Measurements from ENCODE around the gene EFCAB7.
A peak's percentile ranks its signal among the peaks of the same experiment; 100 is the strongest.

The EFCAB7 gene

GRCh38 chr1:63537006-63537405 lies 13.7 kb downstream of the EFCAB7 start:
- no peak overlapping the region for H3K4me3 ChIP-seq (ENCODE audit: low read depth, low read length)
- DNase-seq: no peak
- H3K27ac ChIP-seq: no peak overlapping the region
- in situ Hi-C loops (cut with HindIII; ENCODE audit: low pct_ligation_motif_present, low sequenced_read_pairs): no loop called here
- H3K27me3 ChIP-seq (replicated peaks): no peaks in the 10 kb centered on the region
- H3K36me3 ChIP-seq (replicated peaks): no peaks in the 10 kb centered on the region
- no peak for TF ChIP-seq CTCF (IDR thresholded peaks at IDR 0.05; ENCODE audit: low read depth, low read length, missing control alignments)

- TF ChIP-seq CTCF (IDR thresholded peaks at IDR 0.05; ENCODE audit: low read depth, low read length, missing control alignments): peak; percentile 30
- Histone ChIP-seq H3K27me3 (replicated peaks) (no peaks in the 10 kb centered on the region), H3K36me3 (replicated peaks) (no peaks in the 10 kb centered on the region), H3K4me3 (ENCODE audit: low read depth, low read length) (no peak overlapping the region), H3K27ac (no peak overlapping the region)
- in situ Hi-C loops (cut with HindIII; ENCODE audit: low pct_ligation_motif_present, low sequenced_read_pairs): no loop called here
- no peak for DNase-seq
These were observed 14.6 kb downstream of the EFCAB7 start for GRCh38 chr1:63537940-63538339.

GRCh38 chr1:63545780-63546179 lies 22.5 kb downstream of the EFCAB7 start:
- no peak for DNase-seq
- TF ChIP-seq CTCF (IDR thresholded peaks at IDR 0.05; ENCODE audit: low read depth, low read length, missing control alignments): no peak
- Histone ChIP-seq H3K4me3 (ENCODE audit: low read depth, low read length) (no peak overlapping the region), H3K27ac (no peak overlapping the region), H3K27me3 (replicated peaks) (no peaks in the 10 kb centered on the region), H3K36me3 (replicated peaks) (no peaks in the 10 kb centered on the region)
- in situ Hi-C loops (cut with HindIII; ENCODE audit: low pct_ligation_motif_present, low sequenced_read_pairs): no loop called here

- Histone ChIP-seq H3K36me3 (replicated peaks) (no peaks in the 10 kb centered on the region), H3K4me3 (ENCODE audit: low read depth, low read length) (no peak overlapping the region), H3K27me3 (replicated peaks) (no peaks in the 10 kb centered on the region), H3K27ac (no peak overlapping the region)
- no peak for DNase-seq
- no peak for TF ChIP-seq CTCF (IDR thresholded peaks at IDR 0.05; ENCODE audit: low read depth, low read length, missing control alignments)
- in situ Hi-C loops (cut with HindIII; ENCODE audit: low pct_ligation_motif_present, low sequenced_read_pairs): no loop called here
These were observed 24.4 kb downstream of the EFCAB7 start for GRCh38 chr1:63547621-63548294.

- H3K4me3 ChIP-seq (ENCODE audit: low read depth, low read length): no peak overlapping the region
- no peaks in the 10 kb centered on the region for H3K36me3 ChIP-seq (replicated peaks)
- H3K27ac ChIP-seq: no peak overlapping the region
- TF ChIP-seq CTCF (IDR thresholded peaks at IDR 0.05; ENCODE audit: low read depth, low read length, missing control alignments): no peak
- DNase-seq: no peak
- in situ Hi-C loops (cut with HindIII; ENCODE audit: low pct_ligation_motif_present, low sequenced_read_pairs): no loop called here
- no peaks in the 10 kb centered on the region for H3K27me3 ChIP-seq (replicated peaks)
These were observed 25.0 kb downstream of the EFCAB7 start for GRCh38 chr1:63548303-63548702.

GRCh38 chr1:63548877-63549276 lies 25.6 kb downstream of the EFCAB7 start:
- no peaks in the 10 kb centered on the region for H3K27me3 ChIP-seq (replicated peaks)
- H3K27ac ChIP-seq: no peak overlapping the region
- no peak overlapping the region for H3K4me3 ChIP-seq (ENCODE audit: low read depth, low read length)
- in situ Hi-C loops (cut with HindIII; ENCODE audit: low pct_ligation_motif_present, low sequenced_read_pairs): no loop called here
- H3K36me3 ChIP-seq (replicated peaks): no peaks in the 10 kb centered on the region
- no peak for TF ChIP-seq CTCF (IDR thresholded peaks at IDR 0.05; ENCODE audit: low read depth, low read length, missing control alignments)
- no peak for DNase-seq

All from brain microvascular endothelial cell (primary cell).